HG03103 (cell line): ENCODE data around the gene DHX57.

Experiments
- ATAC-seq: cut with Tn5 transposase; IDR thresholded peaks from one replicate; pipeline ENCODE4 v1.9.1; 2021; ENCODE audit warnings: low read depth; ENCODE audit not compliant: unreplicated experiment

Gene DHX57

DNA sequence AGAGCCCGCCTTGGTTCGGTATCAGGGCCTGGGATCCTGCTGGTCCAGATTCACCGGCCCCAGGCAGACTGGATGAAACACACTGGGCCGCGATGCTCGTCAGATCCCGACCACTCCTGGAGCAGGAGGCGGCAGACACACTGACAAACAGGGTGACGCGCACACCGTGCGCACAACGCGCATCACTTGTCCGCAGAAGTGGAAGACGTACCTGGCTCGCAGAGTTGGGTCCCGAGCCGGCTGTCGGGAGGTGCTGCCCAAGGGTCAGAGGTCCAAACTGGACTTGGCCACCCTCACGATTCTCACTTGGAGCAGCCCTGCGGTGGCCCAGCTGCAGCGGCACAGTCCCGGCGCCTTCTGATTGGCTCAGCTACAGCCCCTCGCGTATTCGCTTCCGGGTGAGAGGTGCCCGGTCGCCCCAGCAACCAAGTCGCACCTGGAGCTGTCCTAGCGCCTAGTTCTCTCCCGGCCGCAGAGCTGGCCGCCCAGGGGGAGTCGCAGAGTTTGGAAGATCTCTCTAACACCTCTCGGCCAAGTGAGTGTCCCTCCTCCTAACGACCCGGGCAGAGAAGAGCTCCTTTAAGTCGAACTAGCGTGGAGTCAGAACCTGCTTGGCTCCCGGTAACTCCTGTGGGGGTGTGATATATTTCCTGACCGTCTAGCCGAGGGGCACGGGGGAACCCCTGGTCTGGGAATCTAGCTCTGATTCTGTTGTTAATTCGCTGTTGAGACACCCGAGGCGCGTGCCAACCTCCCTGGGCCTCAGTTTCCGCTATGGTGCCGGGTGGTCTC is at the start of gene DHX57, which contains the start of gene MORN2:
Gene DHX57, minus strand, starts transcription at position 359 of the 792 bp plus-strand sequence. CDS start 7,529 bp downstream, outside the sequence.
Gene MORN2, plus strand, starts transcription at position 401 of the 792 bp plus-strand sequence.
- peak; percentile 100 for ATAC-seq

- ATAC-seq = no peak
Observed at GRCh38 chr2:38922902-38923301, 47.2 kb upstream of the DHX57 start.

DNA sequence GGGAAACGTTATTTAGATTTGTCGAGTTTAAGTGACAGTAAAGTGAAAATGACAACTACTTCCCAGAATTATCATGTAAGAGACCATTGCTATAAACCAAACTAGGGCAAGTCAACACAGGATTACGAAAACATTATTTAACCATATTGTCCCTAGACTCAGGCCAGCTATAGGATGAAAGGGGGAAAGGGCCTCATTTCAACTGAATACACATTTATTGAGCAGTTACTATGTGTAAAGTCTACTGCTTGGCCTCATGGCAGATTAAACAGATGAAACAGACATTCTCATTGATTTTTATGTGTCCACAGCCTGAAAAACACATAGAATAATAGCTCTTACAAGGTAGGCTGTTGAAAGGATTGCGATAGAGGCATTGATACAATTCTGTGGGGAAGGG is 46.7 kb upstream of the DHX57 start:
- ATAC-seq = no peak

DNA sequence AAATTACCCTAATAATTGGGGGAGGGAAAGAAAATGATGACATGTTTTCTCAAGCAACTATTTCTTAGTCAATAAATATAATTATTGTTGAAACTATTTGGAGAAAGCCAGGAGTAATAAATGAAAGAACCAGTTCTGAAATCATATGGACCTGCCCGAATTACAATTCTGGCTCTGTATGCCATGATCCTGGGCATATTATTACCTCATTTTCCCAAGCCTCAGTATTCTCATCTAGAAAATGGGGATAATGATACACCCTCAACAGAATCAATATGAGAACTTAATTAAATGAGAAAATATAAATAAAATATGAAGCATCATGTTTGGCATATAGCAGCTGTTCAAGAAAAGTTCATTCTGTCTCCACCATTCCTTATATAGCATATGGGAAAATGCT is 36.9 kb upstream of the DHX57 start:
- no peak for ATAC-seq

DNA sequence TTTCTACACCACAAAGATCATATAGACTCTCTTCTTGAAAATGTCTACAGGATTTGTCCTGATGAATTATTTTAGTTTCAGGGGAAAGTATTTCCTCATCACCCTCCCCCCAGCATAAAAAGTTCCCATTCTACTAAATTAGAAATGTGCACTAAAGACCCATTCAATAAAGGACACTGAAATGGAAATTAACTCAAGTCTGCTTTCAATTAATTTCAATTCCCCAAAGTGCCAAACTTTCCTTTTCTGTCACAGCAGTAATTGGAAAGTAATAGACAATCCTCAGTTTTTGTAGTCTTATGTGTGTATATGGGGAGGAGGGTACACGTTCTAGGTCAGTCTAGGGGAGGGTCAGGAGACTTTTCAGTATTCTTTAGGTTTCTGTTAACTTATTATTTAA is 35.5 kb upstream of the DHX57 start:
- ATAC-seq = no peak

DNA sequence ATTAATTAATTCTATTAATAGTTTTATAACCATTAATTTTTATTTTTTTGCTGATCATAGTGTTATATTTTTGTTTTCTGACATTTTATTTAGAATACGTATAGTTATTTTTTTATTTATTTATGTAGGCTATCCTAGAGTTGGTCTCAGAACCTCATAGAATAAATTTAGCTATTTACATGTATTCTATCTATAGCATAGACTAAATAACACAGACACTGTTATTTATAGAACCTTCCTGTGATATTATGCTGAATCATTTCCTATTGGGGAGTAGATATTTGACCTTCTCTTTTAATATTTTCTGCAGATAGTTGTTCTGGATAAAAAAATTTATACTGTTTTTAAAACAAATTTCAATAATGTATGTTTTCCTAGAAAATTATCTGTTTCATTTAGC is 34.1 kb upstream of the DHX57 start:
- ATAC-seq = no peak

DNA sequence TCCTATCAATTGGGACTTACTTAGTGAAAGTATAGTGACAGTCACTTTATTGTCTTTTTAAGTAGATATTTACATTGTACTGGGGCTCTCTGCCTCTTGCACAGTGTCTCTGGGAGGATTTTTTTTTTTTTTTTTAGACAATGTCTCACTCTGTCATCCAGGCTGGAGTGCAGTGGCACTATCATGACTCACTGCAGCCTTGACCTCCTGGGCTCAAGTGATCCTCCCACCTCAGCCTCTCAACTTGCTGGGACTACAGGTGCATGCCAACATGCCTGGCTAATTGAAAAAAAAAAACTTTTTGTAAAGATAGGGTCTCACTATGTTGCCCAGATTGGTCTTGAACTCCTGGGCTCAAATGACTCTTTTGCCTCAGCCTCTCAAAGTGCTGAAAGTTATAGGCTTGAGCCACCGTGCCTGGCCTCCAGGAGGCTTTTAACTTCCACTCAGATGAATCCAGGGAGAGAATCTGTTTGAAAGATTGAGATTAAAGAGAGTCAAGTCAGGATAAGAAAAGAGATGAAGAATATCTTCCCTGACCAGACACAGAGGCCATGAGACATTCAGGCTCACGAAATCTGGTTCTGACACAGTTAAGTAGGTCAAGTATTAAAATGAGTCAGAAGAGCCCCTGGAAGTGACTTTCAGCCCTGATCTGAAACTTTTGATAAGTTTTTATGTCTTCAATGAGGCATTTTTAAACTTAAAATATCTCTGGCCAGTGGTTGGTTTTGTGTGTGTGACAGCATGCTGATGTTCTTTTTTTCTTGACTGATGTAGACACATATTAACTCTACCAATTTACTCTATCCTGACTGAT is 32.2 kb upstream of the DHX57 start:
- ATAC-seq = peak; percentile 91

- no peak for ATAC-seq
Observed at GRCh38 chr2:38907242-38907641, 31.5 kb upstream of the DHX57 start.

GRCh38 chr2:38905251-38905650 is 29.5 kb upstream of the DHX57 start:
- no peak for ATAC-seq

DNA sequence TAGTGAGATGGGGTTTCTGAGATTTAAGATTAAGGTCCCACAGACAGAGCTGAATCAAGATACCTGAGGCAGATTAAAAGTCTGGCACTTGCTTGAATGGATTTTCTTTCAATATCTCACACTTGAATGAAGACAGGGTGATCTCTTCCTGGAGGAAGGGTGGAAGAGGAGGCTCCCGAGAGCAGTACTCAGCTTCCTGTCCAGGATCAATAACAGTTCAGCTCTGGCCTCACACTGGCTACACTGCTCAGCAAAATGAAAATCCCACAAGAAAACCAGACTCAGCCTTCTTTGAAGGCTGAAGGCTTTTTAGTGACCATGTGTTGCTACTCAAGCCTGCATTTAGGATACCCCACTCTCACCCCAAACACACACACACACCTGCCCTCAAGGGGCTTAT is 25.0 kb upstream of the DHX57 start:
- ATAC-seq = no peak

DNA sequence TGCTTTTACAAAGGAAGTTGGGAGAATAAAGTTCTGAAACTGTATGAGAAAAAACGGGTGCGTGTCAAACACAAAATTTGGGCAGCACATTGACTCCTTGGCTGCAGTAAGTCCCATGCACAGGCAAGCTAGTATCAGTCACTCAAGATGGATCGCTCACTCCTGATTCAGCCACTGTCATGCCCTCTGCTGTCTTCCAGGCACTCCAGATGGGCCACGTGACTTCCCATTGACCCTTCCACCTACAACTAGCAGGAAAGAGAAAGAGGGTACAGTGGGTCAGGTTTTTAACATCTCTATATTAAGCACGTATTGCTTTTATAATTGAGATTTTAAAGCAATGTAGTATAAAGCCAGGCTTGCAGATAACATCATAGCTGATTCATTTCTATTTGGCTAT is 22.5 kb upstream of the DHX57 start:
- no peak for ATAC-seq

DNA sequence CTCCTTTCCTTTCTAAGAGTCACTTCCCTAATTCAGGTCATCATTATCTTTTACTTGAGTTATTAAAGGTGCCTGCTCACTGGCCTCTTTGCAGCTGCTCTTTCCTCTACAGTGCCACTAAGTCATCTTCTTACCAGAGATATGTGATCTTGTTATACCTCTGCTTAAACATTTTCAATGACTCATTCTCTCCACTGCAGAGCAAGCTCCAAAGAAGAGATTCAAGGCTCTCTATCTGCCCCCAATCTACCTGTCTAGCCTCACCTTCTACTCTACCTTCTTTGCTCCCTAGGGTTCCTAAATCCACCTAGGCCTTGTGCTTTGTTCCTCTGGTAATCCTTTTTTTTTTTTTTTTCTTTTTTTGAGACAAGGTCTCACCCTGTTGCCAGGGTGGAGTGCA is 17.1 kb upstream of the DHX57 start:
- ATAC-seq = no peak

DNA sequence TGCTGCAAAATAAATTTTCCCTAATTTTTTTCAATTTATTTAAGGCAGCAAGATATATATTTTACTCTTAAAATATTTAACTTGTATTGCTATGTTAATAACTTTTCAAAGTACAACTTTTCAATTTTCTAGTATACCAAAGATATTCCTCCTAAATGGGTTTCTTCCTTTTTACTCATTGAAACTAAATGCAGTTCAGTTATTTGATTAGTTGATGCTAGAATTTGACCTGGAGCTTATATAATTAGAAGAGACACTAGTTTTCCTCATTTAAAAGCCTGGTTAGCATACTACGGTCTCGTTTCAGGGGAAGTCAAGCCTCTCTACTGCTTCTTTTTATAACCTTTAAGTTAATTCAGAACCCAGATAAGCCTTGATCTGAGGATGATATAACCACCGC is 13.8 kb upstream of the DHX57 start, which contains the start of gene ARHGEF33:
Gene ARHGEF33, plus strand, starts transcription at position 301 of the 400 bp plus-strand sequence. CDS start 29,573 bp downstream, outside the sequence.
- ATAC-seq = no peak

- no peak for ATAC-seq
Observed at GRCh38 chr2:38889045-38889444, 13.3 kb upstream of the DHX57 start.

DNA sequence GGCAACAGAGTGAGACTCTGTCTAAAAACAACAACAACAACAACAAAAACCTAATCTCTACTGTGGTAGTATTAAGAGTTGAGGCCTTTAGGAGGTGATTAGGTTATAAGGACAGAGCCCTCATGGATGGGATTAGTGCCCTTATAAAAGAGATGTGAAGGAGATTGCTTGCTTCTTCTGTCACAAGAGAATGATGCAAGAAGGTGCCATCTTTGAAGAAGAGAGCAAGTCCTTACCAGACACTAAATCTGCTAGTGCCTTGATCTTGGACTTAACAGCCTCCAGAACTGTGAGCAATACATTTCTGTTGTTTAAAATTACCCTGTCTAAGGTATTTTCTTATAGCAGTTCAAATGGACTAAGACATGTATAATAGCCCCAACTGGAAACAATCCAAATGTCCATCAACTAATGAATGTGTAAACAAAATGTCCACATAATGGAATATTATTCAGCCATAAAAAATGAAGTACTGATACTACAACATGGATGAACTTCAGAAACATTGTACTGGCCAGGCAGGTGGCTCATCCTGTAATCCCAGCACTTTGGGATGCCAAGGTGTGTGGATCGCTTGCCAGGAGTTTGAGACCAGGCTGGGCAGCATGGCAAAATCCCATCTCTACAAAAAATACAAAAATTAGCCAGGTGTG is 12.3 kb upstream of the DHX57 start:
- no peak for ATAC-seq

DNA sequence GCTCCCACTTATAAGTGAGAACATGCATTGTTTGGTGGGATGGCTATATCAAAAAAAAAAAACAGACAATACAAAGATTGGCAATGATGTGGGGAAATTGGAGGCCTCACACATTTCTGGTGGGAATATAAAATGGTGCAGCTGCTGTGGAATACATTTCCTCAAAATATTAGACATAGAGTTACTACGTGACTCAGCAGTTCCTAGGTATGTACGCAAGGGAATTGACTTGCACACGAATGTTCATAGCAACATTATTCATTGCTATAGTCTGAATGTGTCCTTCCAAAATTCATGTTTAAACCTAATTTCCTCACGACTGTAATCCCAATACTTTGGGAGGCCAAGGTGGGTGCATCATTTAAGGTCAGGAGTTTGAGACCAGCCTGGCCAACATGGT is 11.6 kb upstream of the DHX57 start:
- ATAC-seq = no peak

DNA sequence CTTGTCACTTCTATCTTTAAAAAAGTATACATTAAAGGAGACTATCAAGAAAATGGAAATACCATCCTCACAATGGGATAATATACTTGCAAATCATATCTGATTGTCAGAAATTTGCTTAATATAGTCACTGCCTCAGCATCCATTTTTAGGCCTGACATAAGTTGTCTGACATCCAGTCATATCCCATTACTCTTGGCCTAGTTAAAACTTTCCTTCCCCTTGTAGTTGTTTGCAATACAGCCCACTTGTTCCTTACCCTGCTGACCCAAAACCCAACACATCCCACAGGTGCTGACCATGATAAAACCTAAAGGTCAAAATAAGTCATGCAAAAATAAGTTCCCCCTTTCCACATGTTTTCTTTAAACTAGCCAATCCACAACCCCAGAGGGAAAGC is 10.3 kb upstream of the DHX57 start:
- no peak for ATAC-seq

DNA sequence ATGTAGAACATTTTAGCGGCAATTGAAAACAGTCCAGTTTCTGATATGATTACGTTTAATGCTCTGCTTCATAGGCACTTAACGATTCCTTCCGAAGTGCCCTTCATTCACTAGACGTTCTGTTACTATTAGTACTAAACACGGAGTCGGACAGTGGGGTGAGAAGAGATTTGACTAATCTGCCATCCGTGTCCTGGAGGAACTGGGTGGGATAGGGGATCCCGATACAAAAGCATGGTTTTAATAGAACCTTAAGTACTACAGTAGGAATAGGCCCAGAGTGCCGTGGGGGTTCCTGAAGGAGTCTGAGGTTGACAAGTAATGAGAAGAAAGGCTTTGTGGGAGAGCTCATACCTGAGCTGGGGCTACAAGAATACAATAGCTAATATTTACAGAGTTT is 673 bp upstream of the DHX57 start:
- ATAC-seq = no peak

DNA sequence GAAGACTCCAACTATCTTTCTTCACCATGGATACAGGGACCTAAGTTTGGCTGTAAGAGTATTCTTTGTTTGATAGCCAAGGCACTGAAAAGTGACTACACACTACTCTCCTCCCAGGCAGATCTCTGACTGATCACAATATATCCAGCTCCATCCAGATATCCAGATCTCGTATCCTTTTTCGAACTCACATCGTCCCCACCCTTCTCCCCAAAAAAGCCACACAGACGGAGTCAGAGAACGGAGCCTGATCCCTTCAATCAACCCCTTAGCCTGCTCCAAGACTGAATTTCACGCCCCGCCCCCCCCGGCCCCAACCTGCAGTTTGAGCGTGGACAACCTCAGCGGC is 533 bp downstream of the DHX57 start:
- ATAC-seq = no peak

- ATAC-seq = no peak
Observed at GRCh38 chr2:38873763-38874162, 2.0 kb downstream of the DHX57 start.

GRCh38 chr2:38871432-38871831 is 4.3 kb downstream of the DHX57 start:
- ATAC-seq = no peak
